ENCODE results near the gene GALNT18. TPM values are rescaled to one million over a fixed set of nuclear protein-coding genes. Genes with fewer than 3 reads are reported as not detected.

GALNT18 gene
- polyA plus RNA-seq, 1 donor (not counting 4 experiments of a cell fraction or from before 2014, with no cell fraction given), result 27.2 TPM

- Histone ChIP-seq H3K4me1 (ENCODE audit: control insufficient read depth, extremely low read depth, insufficient read depth, low read length) (no peaks in the 10 kb centered on the region), H3K9me3 (ENCODE audit: control insufficient read depth, low read depth, low read length) (no peaks in the 10 kb centered on the region), H3K36me3 (ENCODE audit: control insufficient read depth in 2 of 2, extremely low read depth in 1 of 2, insufficient read depth in 2 of 2, low read length in 2 of 2) (peaks cover 0 to 6% of the 10 kb centered on the region in 2 experiments), H3K79me2 (ENCODE audit: control insufficient read depth, insufficient read depth, low read length) (peaks cover 6% of the 10 kb centered on the region), H3K4me3 (ENCODE audit: control insufficient read depth in 2 of 3, extremely low read depth in 1 of 3, insufficient read depth in 2 of 3, low read depth in 1 of 3, low read length in 3 of 3) (no peak overlapping the region), H3K9me1 (ENCODE audit: control insufficient read depth, extremely low read depth, insufficient read depth, low read length) (no peaks in the 10 kb centered on the region), H3K27ac (ENCODE audit: control insufficient read depth, insufficient read depth, low read length) (no peak overlapping the region), H3K9ac (ENCODE audit: control insufficient read depth, extremely low read depth, insufficient read depth, low read length) (no peak overlapping the region), H2AFZ (ENCODE audit: control insufficient read depth, low read length) (no peak overlapping the region), H3K27me3 (ENCODE audit: control insufficient read depth, extremely low read depth, insufficient read depth, low read length) (no peaks in the 10 kb centered on the region), H3K4me2 (ENCODE audit: control insufficient read depth, extremely low read depth, insufficient read depth, low read depth, low read length) (no peak overlapping the region), H4K20me1 (ENCODE audit: control insufficient read depth, extremely low read depth, insufficient read depth, low read length) (no peaks in the 10 kb centered on the region)
- no peak for DNase-seq (ENCODE audit: low read depth, low spot score)
- dilution Hi-C loops (cut with MboI; ENCODE audit: extremely low pct_ligation_motif_present, low sequenced_read_pairs), result no loop called here
- TF ChIP-seq EZH2 (IDR thresholded peaks at IDR 0.05; ENCODE audit: low read length), result no peak
- TF ChIP-seq CTCF (optimal IDR thresholded peaks at IDR 0.05 in 1 of 3, IDR thresholded peaks at IDR 0.05 in 1 of 3, conservative IDR thresholded peaks at IDR 0.05 in 1 of 3; ENCODE audit: extremely low read depth in 1 of 3, insufficient read depth in 2 of 3, low read length in 3 of 3), result no peak
- FAIRE-seq, result no peak
These were observed 135.8 kb downstream of the GALNT18 start for GRCh38 chr11:11486002-11486401.

GRCh38 chr11:11483627-11484026 is 138.2 kb downstream of the GALNT18 start:
- Histone ChIP-seq H3K79me2 (ENCODE audit: control insufficient read depth, insufficient read depth, low read length) (peaks cover 1% of the 10 kb centered on the region), H3K4me1 (ENCODE audit: control insufficient read depth, extremely low read depth, insufficient read depth, low read length) (peaks cover 2% of the 10 kb centered on the region), H3K36me3 (ENCODE audit: control insufficient read depth in 2 of 2, extremely low read depth in 1 of 2, insufficient read depth in 2 of 2, low read length in 2 of 2) (peaks cover 0 to 3% of the 10 kb centered on the region in 2 experiments), H3K4me3 (ENCODE audit: control insufficient read depth in 2 of 3, extremely low read depth in 1 of 3, insufficient read depth in 2 of 3, low read depth in 1 of 3, low read length in 3 of 3) (no peak overlapping the region), H4K20me1 (ENCODE audit: control insufficient read depth, extremely low read depth, insufficient read depth, low read length) (no peaks in the 10 kb centered on the region), H3K9ac (ENCODE audit: control insufficient read depth, extremely low read depth, insufficient read depth, low read length) (no peak overlapping the region), H3K4me2 (ENCODE audit: control insufficient read depth, extremely low read depth, insufficient read depth, low read depth, low read length) (no peak overlapping the region), H3K27ac (ENCODE audit: control insufficient read depth, insufficient read depth, low read length) (no peak overlapping the region), H2AFZ (ENCODE audit: control insufficient read depth, low read length) (no peak overlapping the region), H3K27me3 (ENCODE audit: control insufficient read depth, extremely low read depth, insufficient read depth, low read length) (no peaks in the 10 kb centered on the region), H3K9me1 (ENCODE audit: control insufficient read depth, extremely low read depth, insufficient read depth, low read length) (no peaks in the 10 kb centered on the region), H3K9me3 (ENCODE audit: control insufficient read depth, low read depth, low read length) (no peaks in the 10 kb centered on the region)
- dilution Hi-C loops (cut with MboI; ENCODE audit: extremely low pct_ligation_motif_present, low sequenced_read_pairs), result no loop called here
- DNase-seq (ENCODE audit: low read depth, low spot score) (no peak), FAIRE-seq (no peak)
- no peak for TF ChIP-seq CTCF (optimal IDR thresholded peaks at IDR 0.05 in 1 of 3, IDR thresholded peaks at IDR 0.05 in 1 of 3, conservative IDR thresholded peaks at IDR 0.05 in 1 of 3; ENCODE audit: extremely low read depth in 1 of 3, insufficient read depth in 2 of 3, low read length in 3 of 3)
- TF ChIP-seq EZH2 (IDR thresholded peaks at IDR 0.05; ENCODE audit: low read length), result no peak

Measured in keratinocyte (primary cell).